Left ventricle myocardium inferior (tissue), 1 donor: ENCODE data around the gene DNAH2. TPM values are rescaled to one million over a fixed set of nuclear protein-coding genes. Genes with fewer than 3 reads are reported as not detected.

ENCODE experiments used
- DNase-seq: peaks from one replicate; pipeline ENCODE4 v3.0.0-alpha.2; 2020
- H3K27ac ChIP-seq: fragments of 200-600 bp; replicated peaks from 2 replicates; pipeline ENCODE4 v1.8.0; 2021
- H3K27me3 ChIP-seq: fragments of 200-600 bp; 2 replicates; pipeline ENCODE4 v1.8.0; 2021; ENCODE audit warnings: low read depth
- H3K36me3 ChIP-seq: fragments of 200-600 bp; 2 replicates; pipeline ENCODE4 v1.8.0; 2021
- H3K4me1 ChIP-seq: fragments of 200-600 bp; 2 replicates; pipeline ENCODE4 v1.8.0; 2021
- H3K4me3 ChIP-seq: fragments of 200-600 bp; 2 replicates; pipeline ENCODE4 v1.8.0; 2021; ENCODE audit warnings: mild to moderate bottlenecking, moderate library complexity
- H3K9me3 ChIP-seq: fragments of 200-600 bp; replicated peaks from 2 replicates; pipeline ENCODE4 v1.8.0; 2021
- CTCF ChIP-seq: fragments of 200-600 bp; IDR thresholded peaks from 2 replicates; pipeline ENCODE4 v1.8.0; 2021; ENCODE audit warnings: antibody characterized with exemption, mild to moderate bottlenecking, borderline replicate concordance
- intact Hi-C: fragments of 100-400 bp; cut with micrococcal nuclease; formaldehyde crosslinking; loops from one replicate; pipeline ENCODE4 v1.11.0; 2022
- total RNA-seq: library from RNA; stranded (reverse); fragmentation: NEBNext Ultra II Directional; extraction: Animal tissue kit (Norgen Biotek cat#: 25700); gene quantifications from one replicate; pipeline ENCODE4 v1.2.1, GENCODE V29; 2021
- donor health status: DM: no; HTN: yes; CAD: no; lungs with severe emphysema.

Gene DNAH2
- total RNA-seq, 1 donor from 2014 or later, result 0.33 TPM

- Histone ChIP-seq H3K4me1 (no peaks in the 10 kb centered on the region), H3K36me3 (no peaks in the 10 kb centered on the region), H3K27ac (no peak overlapping the region), H3K9me3 (no peaks in the 10 kb centered on the region), H3K4me3 (no peak overlapping the region), H3K27me3 (peaks cover 11% of the 10 kb centered on the region)
- no peak for TF ChIP-seq CTCF
- no peak for DNase-seq
- intact Hi-C loops, result no loop called here
These were observed 106.7 kb downstream of the DNAH2 start for GRCh38 chr17:7824021-7824924.

GRCh38 chr17:7825206-7825990 lies 107.9 kb downstream of the DNAH2 start:
- intact Hi-C loops, result no loop called here
- peak; percentile 18 for TF ChIP-seq CTCF
- H3K9me3 ChIP-seq, result no peaks in the 10 kb centered on the region
- no peaks in the 10 kb centered on the region for H3K4me1 ChIP-seq
- no peak for DNase-seq
- no peaks in the 10 kb centered on the region for H3K36me3 ChIP-seq
- peaks cover 15% of the 10 kb centered on the region for H3K27me3 ChIP-seq
- no peak overlapping the region for H3K27ac ChIP-seq
- no peak overlapping the region for H3K4me3 ChIP-seq

GRCh38 chr17:7830616-7831015 lies 113.1 kb downstream of the DNAH2 start:
- no peak overlapping the region for H3K4me3 ChIP-seq
- H3K36me3 ChIP-seq, result no peaks in the 10 kb centered on the region
- H3K9me3 ChIP-seq, result no peaks in the 10 kb centered on the region
- no peak for DNase-seq
- intact Hi-C loops, result no loop called here
- H3K4me1 ChIP-seq, result peaks cover 23% of the 10 kb centered on the region
- no peak for TF ChIP-seq CTCF
- H3K27ac ChIP-seq, result no peak overlapping the region
- peaks cover 15% of the 10 kb centered on the region for H3K27me3 ChIP-seq

- no peak overlapping the region for H3K4me3 ChIP-seq
- no peaks in the 10 kb centered on the region for H3K9me3 ChIP-seq
- intact Hi-C loops, result no loop called here
- peaks cover 29% of the 10 kb centered on the region for H3K4me1 ChIP-seq
- no peak overlapping the region for H3K27ac ChIP-seq
- no peak for DNase-seq
- H3K27me3 ChIP-seq, result peaks cover 15% of the 10 kb centered on the region
- TF ChIP-seq CTCF, result no peak
- no peaks in the 10 kb centered on the region for H3K36me3 ChIP-seq
These were observed 113.7 kb downstream of the DNAH2 start for GRCh38 chr17:7831233-7831632.

- peaks cover 41% of the 10 kb centered on the region for H3K4me1 ChIP-seq
- peaks cover 14% of the 10 kb centered on the region for H3K27me3 ChIP-seq
- intact Hi-C loops, result no loop called here
- H3K27ac ChIP-seq, result no peak overlapping the region
- H3K4me3 ChIP-seq, result no peak overlapping the region
- TF ChIP-seq CTCF, result no peak
- H3K9me3 ChIP-seq, result no peaks in the 10 kb centered on the region
- H3K36me3 ChIP-seq, result no peaks in the 10 kb centered on the region
- no peak for DNase-seq
These were observed 114.9 kb downstream of the DNAH2 start for GRCh38 chr17:7832431-7832830.
